Vagina (tissue), 2 donors: Measurements from ENCODE around the gene WWC2.

Source experiments
- POLR2A ChIP-seq, 2 donors: fragments of 450-650 bp; IDR thresholded peaks; one replicate each; pipeline ENCODE4 v1.6.1; 2017; ENCODE audit warnings: antibody characterized with exemption in 2 of 2, mild to moderate bottlenecking in 2 of 2, moderate library complexity in 2 of 2
- POLR2AphosphoS5 ChIP-seq, 2 donors: sonication (generic); formaldehyde crosslinking; IDR thresholded peaks; one replicate each; pipeline ENCODE4 v1.9.0; 2017; ENCODE audit warnings: antibody characterized with exemption in 2 of 2, mild to moderate bottlenecking in 2 of 2, low read depth in 1 of 2; ENCODE audit not compliant: insufficient read depth in 1 of 2
- TF ChIP-seq, protein P1 (sequence below), 3 experiments: fragments of 450-650 bp in 2 of 3; fragments of 200-600 bp in 1 of 3; sonication (generic) in 1 of 3; IDR thresholded peaks; one replicate each; pipeline ENCODE4 v1.5.1; 2017 to 2019; ENCODE audit warnings: antibody characterized with exemption in 3 of 3, mild to moderate bottlenecking in 2 of 3, moderate library complexity in 2 of 3

DNA sequence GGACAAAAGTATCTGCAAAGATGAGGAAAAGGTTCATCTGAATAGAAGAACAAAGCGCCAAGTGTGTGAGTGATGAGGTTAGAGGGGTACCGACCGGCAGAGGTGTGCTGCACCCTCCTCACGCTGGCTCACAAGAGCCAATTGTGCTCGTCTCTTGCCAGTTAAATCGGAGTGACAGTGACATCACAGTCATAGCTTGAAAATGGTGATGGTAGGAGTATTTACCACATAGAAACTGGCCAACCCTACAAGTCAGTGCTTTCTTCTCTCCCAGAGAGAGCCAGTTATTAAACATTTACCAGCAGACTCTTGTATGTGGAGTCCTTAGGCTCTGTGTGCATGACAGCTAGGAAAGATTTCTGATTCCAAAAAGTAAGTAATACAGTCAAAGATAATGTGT is 188.6 kb downstream of the WWC2 start:
- TF ChIP-seq, protein P1, sequence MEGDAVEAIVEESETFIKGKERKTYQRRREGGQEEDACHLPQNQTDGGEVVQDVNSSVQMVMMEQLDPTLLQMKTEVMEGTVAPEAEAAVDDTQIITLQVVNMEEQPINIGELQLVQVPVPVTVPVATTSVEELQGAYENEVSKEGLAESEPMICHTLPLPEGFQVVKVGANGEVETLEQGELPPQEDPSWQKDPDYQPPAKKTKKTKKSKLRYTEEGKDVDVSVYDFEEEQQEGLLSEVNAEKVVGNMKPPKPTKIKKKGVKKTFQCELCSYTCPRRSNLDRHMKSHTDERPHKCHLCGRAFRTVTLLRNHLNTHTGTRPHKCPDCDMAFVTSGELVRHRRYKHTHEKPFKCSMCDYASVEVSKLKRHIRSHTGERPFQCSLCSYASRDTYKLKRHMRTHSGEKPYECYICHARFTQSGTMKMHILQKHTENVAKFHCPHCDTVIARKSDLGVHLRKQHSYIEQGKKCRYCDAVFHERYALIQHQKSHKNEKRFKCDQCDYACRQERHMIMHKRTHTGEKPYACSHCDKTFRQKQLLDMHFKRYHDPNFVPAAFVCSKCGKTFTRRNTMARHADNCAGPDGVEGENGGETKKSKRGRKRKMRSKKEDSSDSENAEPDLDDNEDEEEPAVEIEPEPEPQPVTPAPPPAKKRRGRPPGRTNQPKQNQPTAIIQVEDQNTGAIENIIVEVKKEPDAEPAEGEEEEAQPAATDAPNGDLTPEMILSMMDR (IDR thresholded peaks at IDR 0.05): no peak
- TF ChIP-seq POLR2A (IDR thresholded peaks at IDR 0.05) (no peak), POLR2AphosphoS5 (IDR thresholded peaks at IDR 0.05; ENCODE audit: insufficient read depth in 1 of 2, low read depth in 1 of 2) (no peak)
